Heart right ventricle (tissue), 16 donors: Measurements from ENCODE around the gene B2M. TPM values are rescaled to one million over a fixed set of nuclear protein-coding genes. Genes with fewer than 3 reads are reported as not detected.
"Not testable (repeated sequence)": the region's sequence is repeated elsewhere in the genome, so short reads cannot be mapped to it uniquely, and the experiment has no call there.

ENCODE experiments used
- ATAC-seq, 8 donors: fragments of 200-7000 bp; cut with Tn5 transposase; one replicate each; pipeline ENCODE4 v1.9.1; 2020; ENCODE audit warnings: mild to moderate bottlenecking in 8 of 8, moderate library complexity in 8 of 8, moderate number of reproducible peaks in 1 of 8
- DNase-seq, 2 donors: peaks; one replicate each; pipeline ENCODE4 v3.0.0-alpha.2; 2020
- H3K27ac ChIP-seq, 10 donors: fragments of 200-600 bp; sonication (generic) in 2 of 10; one replicate each; pipeline versions ENCODE4 v1.5.0 to v1.8.0; 2020 to 2022; ENCODE audit warnings: mild to moderate bottlenecking in 3 of 10
- H3K27me3 ChIP-seq, 7 donors: fragments of 200-600 bp; one replicate each; pipeline ENCODE4 v1.8.0; 2021 to 2022; ENCODE audit warnings: mild to moderate bottlenecking in 2 of 7
- H3K36me3 ChIP-seq, 9 donors: fragments of 200-600 bp; sonication (generic) in 1 of 9; one replicate each; pipeline versions ENCODE4 v1.5.0 to v1.8.0; 2020 to 2022; ENCODE audit warnings: mild to moderate bottlenecking in 2 of 9
- H3K4me1 ChIP-seq, 9 donors: fragments of 200-600 bp; sonication (generic) in 1 of 9; one replicate each; pipeline versions ENCODE4 v1.5.0 to v1.8.0; 2020 to 2022; ENCODE audit warnings: mild to moderate bottlenecking in 4 of 9
- H3K4me3 ChIP-seq, 10 donors: fragments of 200-600 bp; sonication (generic) in 2 of 10; one replicate each; pipeline versions ENCODE4 v1.5.0 to v1.8.0; 2020 to 2022; ENCODE audit warnings: mild to moderate bottlenecking in 7 of 10, moderate library complexity in 2 of 10
- H3K9me3 ChIP-seq, 11 donors: fragments of 200-600 bp in 10 of 11; sonication (generic) in 2 of 11; one replicate each; pipeline versions ENCODE4 v1.5.0 to v1.8.0; 2013 to 2022; ENCODE audit warnings: mild to moderate bottlenecking in 2 of 11, control low read depth in 1 of 11, moderate library complexity in 1 of 11
- CTCF ChIP-seq, 9 donors: fragments of 200-600 bp; sonication (generic) in 2 of 9; IDR thresholded peaks; one replicate each; pipeline versions ENCODE4 v1.5.0 to v1.8.0; 2021 to 2022; ENCODE audit warnings: antibody characterized with exemption in 9 of 9, mild to moderate bottlenecking in 5 of 9, moderate library complexity in 1 of 9
- WGBS, 2 donors: extraction: QIAGEN DNeasy Blood & Tissue Kit; methylation state at CpG; one replicate each; pipeline ENCODE4 v1.1.7; 2013; ENCODE audit warnings: inconsistent platforms in 1 of 2; 5-methylcytosine and 5-hydroxymethylcytosine counted together
- intact Hi-C, 10 donors: fragments of 100-400 bp; cut with DNase I; formaldehyde crosslinking; loops; one replicate each; pipeline versions ENCODE4 v1.11.1 to v1.14.2; 2022
- polyA plus RNA-seq, 2 donors: library from polyadenylated mRNA; stranded (reverse); fragments of 200-250 nt; gene quantifications; one replicate each; pipeline ENCODE4 v1.2.3, GENCODE V29; 2013
- total RNA-seq, 10 donors: library from RNA; stranded (reverse); fragmentation: NEBNext Ultra II Directional in 3 of 10; extraction: Animal tissue kit (Norgen Biotek cat#: 25700) in 3 of 10; gene quantifications; one replicate each; pipeline versions ENCODE4 v1.2.1 to v1.2.4, GENCODE V29; 2021 to 2023
- donor health status: Arrhythmogenic right ventricular cardiomyopathy.
- donor health status: ischemic (EF 13 %, LVEDD 7.1; RV severe dilation, severe dysfunction).
- donor health status: healthy with polysubstance abuse.
- donor health status: DM: no; HTN: yes; CAD: no.
- donor health status: DM: no; HTN: no; CAD: no.
- donor health status: ischemic (EF 25% LVEDD 6.9; RV normal size, moderate dysfunction).
- donor health status: ischemic (EF 25% LVEDD 5.7; RV mildly dilated, moderate dysfunction).
- donor health status: healthy.
- donor health status: DM: yes; HTN: yes; CAD: no.
- donor health status: Ischemic cardiomyopathy.
- donor health status: ischemic (EF 35%, LVEDD 5.7; RV mildly dilated, moderate dysfunction).
- donor health status: nonischemic (EF 11% LVEDD 7.7; RV severe dilation, severe dysfunction).
- donor health status: DM: yes; HTN: yes; CAD: no.
- donor health status: PGD.
- donor health status: ischemic (EF 29% LVEDD 5.4; RV normal size, mild dysfunction).
- donor health status: nonischemic (EF 23%, LVEDD 6.1; RV moderate dilation, normal function).

B2M gene
- total and polyA plus RNA-seq, 12 donors, result 782 to 5,382 (median 1,085) TPM

GRCh38 chr15:44695294-44695693 lies 16.0 kb upstream of the B2M start:
- Histone ChIP-seq H3K4me1 (no peaks in the 10 kb centered on the region), H3K4me3 (no peak overlapping the region), H3K27ac (no peak overlapping the region), H3K27me3 (no peaks in the 10 kb centered on the region), H3K9me3 (peaks cover 0 to 13% (median 0%) of the 10 kb centered on the region in 11 donors), H3K36me3 (no peaks in the 10 kb centered on the region)
- no peak for DNase-seq
- 59 to 69% methylated on average over 3 of the region's 3 CpGs for WGBS, 2 donors
- intact Hi-C loops, result no loop called here
- no peak for TF ChIP-seq CTCF (IDR thresholded peaks at IDR 0.05)
- no peak for ATAC-seq

- no peak for DNase-seq
- Histone ChIP-seq H3K4me3 (no peak overlapping the region), H3K4me1 (no peaks in the 10 kb centered on the region), H3K27me3 (no peaks in the 10 kb centered on the region), H3K27ac (no peak overlapping the region), H3K9me3 (peaks cover 0 to 25% (median 0%) of the 10 kb centered on the region in 11 donors), H3K36me3 (no peaks in the 10 kb centered on the region)
- no peak for ATAC-seq
- no peak for TF ChIP-seq CTCF (IDR thresholded peaks at IDR 0.05)
- intact Hi-C loops, result no loop called here
Measured at GRCh38 chr15:44697014-44697413, 14.3 kb upstream of the B2M start.

- H3K4me1 ChIP-seq, result no peaks in the 10 kb centered on the region
- H3K9me3 ChIP-seq, result peaks cover 0 to 33% (median 0%) of the 10 kb centered on the region in 11 donors
- no peak for ATAC-seq
- no peak for TF ChIP-seq CTCF (IDR thresholded peaks at IDR 0.05)
- intact Hi-C loops, result no loop called here
- H3K36me3 ChIP-seq, result no peaks in the 10 kb centered on the region
- H3K4me3 ChIP-seq, result no peak overlapping the region
- no peaks in the 10 kb centered on the region for H3K27me3 ChIP-seq
- no peak overlapping the region for H3K27ac ChIP-seq
- WGBS, 2 donors, result 86 to 92% methylated on average over 2 of the region's 2 CpGs
- no peak for DNase-seq
Measured at GRCh38 chr15:44698641-44699040, 12.7 kb upstream of the B2M start.

- peaks cover 0 to 37% (median 0%) of the 10 kb centered on the region in 11 donors for H3K9me3 ChIP-seq
- H3K36me3 ChIP-seq, DNase-seq, H3K4me1 ChIP-seq, H3K27ac ChIP-seq, H3K4me3 ChIP-seq, H3K27me3 ChIP-seq, ATAC-seq: not testable (repeated sequence)
- intact Hi-C loops, result loop anchor here in 1 of 10 donors (5.0 kb wide), 1 partner anchor 33 kb away; no protein-coding TSS in a partner anchor
Measured at GRCh38 chr15:44700676-44701075, 10.6 kb upstream of the B2M start.

- TF ChIP-seq CTCF (IDR thresholded peaks at IDR 0.05), result no peak
Measured at GRCh38 chr15:44705986-44706385, 5.3 kb upstream of the B2M start.

More at GRCh38 chr15:44705986-44706385, 5.3 kb upstream of the B2M start:
- intact Hi-C loops, result loop anchor here in 2 of 10 donors (5.0 kb wide), 1 partner anchor 39 kb away; no protein-coding TSS in a partner anchor
- no peak for ATAC-seq
- no peaks in the 10 kb centered on the region for H3K27me3 ChIP-seq
- H3K4me1 ChIP-seq, result peaks cover 0 to 13% (median 0%) of the 10 kb centered on the region in 9 donors
- no peaks in the 10 kb centered on the region for H3K36me3 ChIP-seq
- 74 to 81% methylated on average over 1 of the region's 1 CpG for WGBS, 2 donors
- H3K27ac ChIP-seq, result no peak overlapping the region
- peaks cover 0 to 22% (median 0%) of the 10 kb centered on the region in 11 donors for H3K9me3 ChIP-seq
- H3K4me3 ChIP-seq, result no peak overlapping the region
- no peak for DNase-seq
